ENCODE measurements around the gene UBE2R2.

The UBE2R2 gene

DNA sequence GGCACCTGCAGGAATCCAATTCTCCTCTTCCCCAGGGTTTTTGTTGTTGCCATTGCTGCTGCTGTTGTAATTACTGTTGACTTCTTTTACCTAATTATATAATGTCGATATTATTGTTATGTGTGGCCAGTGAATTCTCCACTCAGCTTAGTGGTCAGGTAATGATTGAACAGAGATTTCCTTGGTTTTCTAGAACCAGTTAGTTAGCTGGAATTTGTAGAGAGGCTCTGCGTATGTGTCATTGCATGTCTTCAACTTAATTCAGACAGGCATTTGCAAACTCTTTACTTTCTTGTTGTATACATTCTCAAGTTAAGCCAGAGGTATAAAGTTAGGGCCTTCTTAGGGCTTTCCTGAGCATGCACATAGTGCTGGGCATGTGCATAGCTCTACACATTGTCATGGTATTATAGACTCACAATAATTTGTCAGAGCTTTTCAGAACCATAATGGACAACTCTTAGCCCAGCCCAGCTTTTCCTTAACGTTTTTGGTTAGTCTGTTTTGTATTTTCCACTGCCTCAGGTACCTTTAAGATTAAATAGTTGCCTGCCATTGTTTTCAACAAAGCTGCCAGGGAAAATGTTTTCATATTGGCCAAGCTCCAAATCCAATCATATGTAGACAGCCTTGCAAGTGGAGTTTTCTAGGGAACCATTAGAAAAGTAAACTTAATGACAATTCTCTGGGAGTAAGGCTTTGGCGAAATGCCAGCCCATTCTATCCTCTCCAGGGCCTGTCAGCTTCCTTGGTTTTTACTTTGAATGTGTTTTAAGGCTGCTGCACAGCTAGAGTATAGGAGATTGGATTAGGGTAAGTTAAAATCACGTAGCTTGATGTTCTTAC is 68.1 kb downstream of the UBE2R2 start:
- no peak for DNase-seq (ENCODE audit: low read depth in 2 of 2)

DNA sequence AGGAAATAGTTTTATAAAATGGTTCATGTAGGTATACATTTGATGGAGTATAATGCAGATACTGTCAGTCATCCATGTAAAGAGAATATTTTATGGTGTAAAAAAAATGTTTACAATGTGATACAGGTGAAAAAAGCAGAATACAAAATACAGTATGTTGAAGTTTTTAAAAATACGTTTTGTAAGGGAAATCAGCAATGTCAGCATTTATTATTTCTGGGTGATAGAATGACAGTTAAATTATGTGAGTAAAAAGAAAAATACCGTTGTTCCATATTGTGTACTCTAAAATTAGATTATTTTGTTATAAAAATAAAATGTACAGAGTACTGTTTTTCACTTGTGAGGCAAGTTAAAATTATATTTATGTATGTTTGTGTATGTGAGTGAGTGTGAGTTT is 69.0 kb downstream of the UBE2R2 start:
- DNase-seq (ENCODE audit: low read depth in 2 of 2): no peak

DNA sequence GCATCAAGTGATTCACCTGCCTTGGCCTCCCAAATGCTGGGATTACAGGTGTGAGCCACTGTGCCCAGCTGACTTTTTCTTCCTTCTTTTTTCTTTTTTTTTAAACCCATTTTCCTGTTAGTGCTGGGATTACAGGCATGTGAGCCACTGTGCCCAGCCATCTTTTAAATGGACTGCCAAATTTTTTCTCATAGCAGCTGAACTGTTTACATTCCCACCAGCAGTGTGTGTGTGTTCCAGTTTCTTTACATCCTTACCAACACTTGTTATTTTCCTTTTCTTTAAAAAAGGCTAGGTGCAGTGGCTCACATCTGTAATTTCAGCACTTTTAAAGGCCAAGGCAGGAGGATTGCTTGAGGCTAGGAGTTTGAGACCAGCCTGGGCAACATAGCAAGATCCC is 76.9 kb downstream of the UBE2R2 start:
- DNase-seq (ENCODE audit: low read depth in 2 of 2): no peak

DNA sequence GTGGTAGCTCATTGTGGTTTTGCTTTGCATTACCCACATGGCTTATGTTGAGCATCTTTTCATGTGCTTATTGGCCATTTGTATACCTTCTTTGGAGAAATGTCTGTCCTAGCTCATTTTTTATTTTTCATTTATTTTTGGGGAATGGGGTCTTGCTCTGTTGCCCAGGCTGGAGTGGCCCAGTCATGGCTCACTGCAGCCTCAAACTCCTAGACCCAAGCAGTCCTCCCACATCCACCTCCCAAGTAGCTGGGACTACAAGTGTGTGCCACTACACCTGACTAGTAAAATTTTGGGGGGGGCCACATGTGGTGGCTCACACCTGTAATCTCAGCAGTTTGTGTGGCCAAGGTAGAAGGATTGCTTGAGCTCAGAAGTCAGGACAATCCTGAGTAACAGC is 77.4 kb downstream of the UBE2R2 start:
- no peak for DNase-seq (ENCODE audit: low read depth in 2 of 2)

DNA sequence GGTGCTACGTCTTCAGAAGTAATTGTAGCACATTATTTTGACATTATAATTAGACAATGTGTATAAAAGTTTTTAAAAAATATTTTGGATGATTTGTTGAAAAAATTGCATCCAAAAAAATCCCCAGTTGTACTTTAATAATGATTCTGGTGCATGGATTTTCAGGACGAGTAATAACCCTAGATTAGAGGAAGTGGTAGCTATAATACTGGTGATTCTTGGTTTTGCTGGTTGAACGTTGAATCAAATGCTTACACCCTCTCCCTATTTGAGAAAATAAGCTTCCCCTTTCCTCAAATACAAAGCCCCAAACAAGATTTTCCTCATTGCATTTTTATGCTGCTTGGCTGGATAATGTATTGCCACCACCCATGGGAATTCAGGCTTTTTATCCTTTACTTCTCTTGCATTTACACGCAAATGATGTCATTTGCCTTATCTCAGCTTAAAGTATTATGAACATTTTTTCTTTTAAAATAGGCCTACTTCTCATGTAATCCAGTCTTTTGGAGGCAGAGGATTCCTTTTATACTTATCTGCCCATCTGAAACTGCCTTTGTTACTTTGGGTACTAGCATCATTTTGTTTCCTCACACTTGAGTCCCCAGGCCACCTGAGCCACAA is 86.3 kb downstream of the UBE2R2 start:
- no peak for DNase-seq (ENCODE audit: low read depth in 2 of 2)

DNA sequence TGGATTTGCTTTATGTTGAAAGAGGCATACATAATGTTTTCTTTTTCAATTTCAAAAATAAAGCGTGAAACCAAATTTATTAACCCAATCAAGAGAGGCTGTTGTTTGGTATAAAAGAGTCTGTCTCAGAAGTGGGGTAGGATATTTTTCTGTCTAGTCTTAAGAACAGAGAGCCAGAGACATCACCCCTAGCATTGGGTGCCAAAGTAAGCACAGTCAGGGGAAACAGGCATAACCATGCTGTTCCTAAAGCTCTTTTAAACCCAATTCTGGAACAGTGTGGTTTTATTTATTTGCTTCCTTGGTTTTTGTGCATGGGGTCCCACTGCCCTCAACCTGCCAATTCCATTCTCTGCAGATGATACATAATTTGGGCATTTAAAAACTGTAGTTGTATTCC is 88.2 kb downstream of the UBE2R2 start:
- DNase-seq (ENCODE audit: low read depth in 2 of 2): no peak

DNA sequence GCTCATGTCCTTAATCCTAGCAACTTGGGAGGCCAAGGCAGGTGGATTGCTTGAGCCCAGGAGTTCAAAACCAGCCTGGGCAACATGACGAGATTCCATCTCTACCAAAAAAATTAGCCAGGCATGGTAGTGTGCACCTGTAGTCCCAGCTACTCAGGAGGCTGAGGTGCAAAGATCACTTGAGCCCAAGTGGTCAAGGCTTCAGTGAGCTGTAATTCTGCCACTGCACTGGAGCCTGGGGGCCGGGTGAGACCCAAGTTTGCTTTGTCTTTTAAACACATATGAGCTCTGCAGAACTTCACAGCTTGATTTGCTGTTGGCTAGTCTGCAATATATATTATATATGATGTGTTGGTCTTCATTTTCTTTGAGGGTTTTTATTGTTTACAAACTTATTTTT is 89.8 kb downstream of the UBE2R2 start:
- DNase-seq (ENCODE audit: low read depth in 2 of 2): no peak

DNA sequence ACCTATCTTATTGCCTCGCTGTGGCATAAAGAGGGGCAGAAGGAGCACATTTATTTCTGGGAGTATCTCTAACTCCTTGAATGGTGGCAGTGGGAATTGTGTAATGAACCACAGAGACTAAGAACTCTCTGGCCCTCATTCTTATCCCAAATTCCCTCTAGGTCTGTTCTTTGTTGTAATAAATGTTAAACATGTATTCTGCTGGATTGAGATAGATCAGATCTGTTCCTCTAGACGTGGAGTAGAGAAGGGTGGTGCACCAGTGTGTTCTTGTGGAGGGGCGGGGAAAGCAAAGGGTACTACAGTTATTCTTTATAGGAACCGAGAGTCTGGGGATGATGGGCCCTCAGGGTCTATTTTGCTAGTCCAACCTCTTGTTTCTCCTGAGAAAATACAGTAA is 90.4 kb downstream of the UBE2R2 start:
- DNase-seq (ENCODE audit: low read depth in 2 of 2): no peak

DNA sequence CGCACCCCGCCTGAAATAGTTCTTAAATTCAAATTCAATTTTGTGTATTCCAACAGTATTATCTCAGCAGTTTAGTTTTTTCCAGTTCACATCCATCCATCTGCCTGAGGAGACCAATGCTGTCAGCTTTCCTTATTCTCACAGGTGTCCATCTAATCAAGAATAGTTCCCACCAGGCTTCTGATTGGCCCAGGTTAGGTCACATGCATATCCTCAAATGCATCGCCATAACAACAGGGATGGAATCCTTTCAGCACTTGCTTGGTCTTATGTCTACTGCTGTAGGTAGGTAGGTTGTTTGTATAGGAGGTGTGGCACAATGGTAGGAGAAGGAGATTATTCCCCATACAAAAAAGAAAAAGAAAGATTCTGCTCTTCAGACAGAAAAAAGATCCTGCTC is 91.2 kb downstream of the UBE2R2 start:
- no peak for DNase-seq (ENCODE audit: low read depth in 2 of 2)

DNA sequence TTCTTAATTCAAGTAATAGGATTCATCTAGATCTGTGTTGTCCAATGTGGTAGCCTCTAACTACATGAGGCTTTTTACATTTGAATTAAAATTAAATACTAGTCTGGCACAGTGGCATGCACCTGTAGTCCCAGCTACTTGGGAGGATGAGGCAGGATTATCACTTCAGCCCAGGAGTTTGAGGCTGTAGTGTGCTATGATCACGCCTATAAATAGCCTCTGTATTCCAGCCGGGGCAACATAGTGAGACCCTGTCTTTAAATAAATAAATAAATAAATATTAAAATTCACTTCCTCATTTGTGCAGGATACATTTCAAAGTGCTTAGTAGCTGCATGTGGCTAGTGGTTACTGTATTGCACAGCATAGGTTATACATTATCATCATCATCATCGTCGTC is 91.8 kb downstream of the UBE2R2 start:
- DNase-seq (ENCODE audit: low read depth in 2 of 2): no peak

DNA sequence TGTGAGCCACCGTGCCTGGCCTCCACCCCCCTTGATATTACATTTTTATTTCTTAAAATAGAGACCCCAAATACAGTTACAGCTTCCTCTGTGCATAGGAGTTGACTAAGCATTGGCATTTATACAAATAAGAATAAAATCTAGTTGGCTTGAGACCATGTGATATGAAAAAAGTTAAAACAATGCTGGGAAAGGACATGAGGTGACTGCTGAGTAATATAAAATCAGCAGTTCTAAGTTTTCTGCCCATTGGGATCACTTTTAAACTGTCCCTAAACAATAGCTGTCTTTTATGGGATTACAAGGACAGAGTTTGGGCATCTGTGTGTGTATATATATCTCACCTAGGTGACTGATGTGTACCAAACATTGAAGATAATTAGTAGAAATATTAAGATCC is 96.6 kb downstream of the UBE2R2 start:
- no peak for DNase-seq (ENCODE audit: low read depth in 2 of 2)

DNA sequence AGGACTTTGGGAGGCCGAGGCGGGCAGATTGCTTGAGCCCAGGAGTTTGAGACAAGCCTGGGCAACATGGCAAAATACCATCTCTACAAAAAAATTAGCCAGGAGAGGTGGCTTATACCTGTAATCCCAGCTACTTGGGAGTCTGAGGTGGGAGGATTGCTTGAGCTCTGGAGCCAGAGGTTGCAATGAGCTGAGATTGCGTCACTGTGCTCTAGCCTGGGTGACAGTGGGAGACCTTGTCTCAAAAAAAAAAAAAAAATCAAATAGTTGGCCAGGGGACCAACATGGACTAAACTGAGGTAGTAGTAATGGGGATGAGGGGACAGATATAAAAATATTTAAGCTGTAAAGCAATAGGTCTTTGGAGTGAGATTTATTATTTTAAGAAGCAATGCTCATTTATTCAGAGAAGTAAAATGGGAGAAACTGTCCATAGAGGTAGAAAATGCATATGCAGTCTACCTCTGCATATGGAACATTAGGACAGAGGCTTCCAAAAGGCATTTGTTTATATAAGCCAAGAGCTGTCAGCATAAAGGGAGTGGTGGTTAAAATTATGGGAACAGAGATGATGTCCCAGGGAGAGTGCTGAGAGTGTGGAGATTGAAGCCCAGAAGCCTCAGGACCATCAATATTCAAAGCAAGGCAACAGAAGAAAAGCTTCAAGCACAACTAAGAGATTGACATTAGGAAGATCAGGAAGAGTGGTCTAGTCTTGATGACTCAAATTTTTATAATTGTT is 98.1 kb downstream of the UBE2R2 start:
- DNase-seq (ENCODE audit: low read depth in 2 of 2): no peak

DNA sequence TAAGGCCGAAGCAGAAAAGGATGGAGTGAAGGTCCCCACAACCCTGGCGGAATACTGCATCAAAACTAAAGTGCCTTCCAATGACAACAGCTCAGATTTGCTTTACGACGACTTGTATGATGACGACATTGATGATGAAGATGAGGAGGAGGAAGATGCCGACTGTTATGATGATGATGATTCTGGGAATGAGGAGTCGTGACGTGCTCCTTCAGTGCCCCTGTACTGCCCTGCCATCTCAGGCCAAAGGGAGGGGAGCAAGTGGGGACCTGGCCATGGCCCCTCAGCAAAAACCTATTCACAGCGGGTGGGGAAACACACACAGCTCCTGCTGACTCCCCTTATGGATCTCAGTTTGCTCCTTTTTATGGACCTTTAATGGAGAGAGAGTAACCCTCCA is 100.1 kb downstream of the UBE2R2 start:
- no peak for DNase-seq (ENCODE audit: low read depth in 2 of 2)

DNA sequence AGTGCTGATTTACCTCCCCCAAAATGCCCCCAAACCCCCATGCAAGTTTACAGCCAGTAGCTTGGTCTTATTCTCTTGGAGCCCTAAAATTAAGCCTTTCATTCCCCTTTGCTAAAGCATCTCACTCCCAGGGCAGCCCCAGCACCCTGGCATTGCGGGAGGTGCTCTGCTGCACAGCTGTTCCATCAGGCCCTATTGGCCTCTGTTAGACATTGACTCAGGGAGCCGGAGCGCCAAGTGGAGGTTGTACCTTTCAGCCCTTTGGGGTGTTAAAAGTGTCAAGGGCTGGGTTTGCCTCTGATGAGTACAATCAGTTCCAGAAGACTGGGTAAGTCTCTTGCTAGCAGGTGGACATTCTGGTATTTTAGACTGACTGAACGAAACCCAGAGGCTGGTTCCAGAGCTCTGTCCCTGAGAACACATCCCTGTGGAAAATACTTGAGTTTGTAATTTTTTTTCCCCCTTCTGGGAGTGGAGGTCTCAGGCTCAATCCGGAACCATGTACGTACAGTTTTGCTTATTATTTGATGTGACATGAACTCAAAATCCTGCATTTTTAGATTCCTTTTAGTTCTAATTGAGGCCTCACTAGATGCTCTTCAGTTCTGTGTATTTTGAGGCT is 102.4 kb downstream of the UBE2R2 start:
- no peak for DNase-seq (ENCODE audit: low read depth in 2 of 2)

DNA sequence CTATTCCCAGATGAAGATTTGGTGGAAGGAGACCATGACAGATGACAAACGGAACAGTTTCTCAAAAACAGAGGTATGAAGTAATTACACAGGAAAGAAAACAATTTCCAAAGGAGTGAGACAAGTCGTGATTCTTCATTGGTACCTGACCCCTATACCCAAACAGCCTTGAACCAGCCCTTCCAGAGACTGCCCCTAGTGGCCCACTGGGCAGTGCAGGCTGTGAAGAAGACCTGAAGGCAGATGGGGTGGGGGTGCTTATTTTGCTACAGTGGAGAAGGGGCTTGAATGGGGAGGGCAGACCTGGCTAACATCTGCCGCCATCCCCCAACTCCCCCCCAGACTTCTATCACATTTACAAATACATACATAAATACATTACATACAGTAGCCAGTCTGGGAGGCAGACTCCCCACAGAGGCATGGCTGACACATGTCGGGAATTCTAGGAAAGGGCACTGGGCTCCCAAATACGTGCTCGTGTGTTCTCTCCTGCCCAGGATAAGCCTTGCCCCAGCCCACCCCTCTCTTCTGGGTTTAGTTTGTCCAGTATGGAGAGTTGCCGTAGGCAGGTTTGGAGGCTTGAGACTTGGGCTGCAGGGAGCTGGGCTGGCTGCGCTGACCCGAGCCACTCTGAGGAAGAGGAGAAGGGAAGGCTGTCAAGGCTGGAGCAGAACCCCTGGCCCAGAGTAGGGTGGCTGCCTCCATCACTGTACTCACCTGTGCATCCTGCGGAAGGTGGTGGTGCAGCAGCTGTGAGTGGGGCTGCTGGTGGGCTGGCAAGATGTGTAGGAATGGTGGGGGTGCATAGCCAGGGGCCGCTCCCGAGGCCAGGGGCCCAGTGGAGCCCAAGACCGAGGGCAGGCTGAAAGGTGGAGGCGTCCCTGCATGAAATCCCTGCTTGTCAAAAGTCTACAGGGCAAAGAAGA is 105.3 kb downstream of the UBE2R2 start:
- DNase-seq (ENCODE audit: low read depth in 2 of 2): no peak

DNA sequence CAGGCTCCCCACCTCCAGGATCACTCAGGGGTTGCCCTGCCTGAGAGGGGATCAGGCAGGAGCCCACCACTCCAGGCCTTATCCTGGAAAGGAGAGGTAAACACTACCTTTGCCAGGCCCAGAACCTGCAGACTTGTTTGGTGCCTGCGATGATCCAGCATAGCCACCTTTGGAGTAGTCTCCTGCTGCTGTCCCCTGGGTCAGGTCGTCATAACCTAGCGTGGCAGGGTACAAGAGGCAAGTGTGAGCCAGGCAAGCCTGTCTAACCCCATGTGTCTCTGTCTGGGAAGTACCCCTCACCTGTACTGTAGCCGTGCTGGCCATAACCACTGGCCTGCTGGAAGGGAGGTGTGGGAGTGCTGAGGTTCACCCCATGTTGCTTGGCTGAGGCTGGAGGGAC is 106.1 kb downstream of the UBE2R2 start:
- no peak for DNase-seq (ENCODE audit: low read depth in 2 of 2)

DNA sequence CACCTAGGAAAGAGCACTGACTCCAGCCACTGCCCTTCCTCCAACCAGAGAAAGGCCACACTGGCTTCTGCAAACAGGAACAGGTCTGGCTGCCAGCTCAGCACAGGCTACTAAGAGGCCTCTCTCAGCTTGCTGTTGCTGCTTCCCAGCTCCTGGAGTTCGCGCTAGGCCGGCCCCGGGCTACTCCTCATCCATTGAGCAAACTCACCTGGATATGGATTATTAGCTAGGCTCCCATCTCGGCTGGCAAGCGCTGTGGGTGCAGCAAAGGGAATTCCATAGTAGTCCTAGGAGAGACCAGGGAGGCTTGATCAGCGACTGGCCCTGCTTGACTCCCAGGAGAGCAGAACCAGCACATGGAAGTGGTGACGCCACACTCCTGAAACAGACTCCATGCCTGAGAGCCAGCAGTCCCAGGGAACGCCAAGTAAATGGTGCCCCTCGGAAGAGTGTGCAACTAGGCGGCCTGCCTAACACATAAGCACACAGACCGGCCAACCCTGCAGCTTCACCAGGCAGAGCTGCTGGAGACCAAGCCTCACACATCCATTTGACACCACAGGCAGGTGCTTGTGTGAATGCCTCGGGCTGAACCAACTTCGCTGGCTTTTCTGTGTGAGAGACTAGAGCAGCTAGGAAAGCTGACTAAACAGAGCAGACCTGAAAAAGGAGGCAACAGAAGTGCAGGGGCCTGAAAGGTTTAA is 107.2 kb downstream of the UBE2R2 start:
- no peak for DNase-seq (ENCODE audit: low read depth in 2 of 2)

DNA sequence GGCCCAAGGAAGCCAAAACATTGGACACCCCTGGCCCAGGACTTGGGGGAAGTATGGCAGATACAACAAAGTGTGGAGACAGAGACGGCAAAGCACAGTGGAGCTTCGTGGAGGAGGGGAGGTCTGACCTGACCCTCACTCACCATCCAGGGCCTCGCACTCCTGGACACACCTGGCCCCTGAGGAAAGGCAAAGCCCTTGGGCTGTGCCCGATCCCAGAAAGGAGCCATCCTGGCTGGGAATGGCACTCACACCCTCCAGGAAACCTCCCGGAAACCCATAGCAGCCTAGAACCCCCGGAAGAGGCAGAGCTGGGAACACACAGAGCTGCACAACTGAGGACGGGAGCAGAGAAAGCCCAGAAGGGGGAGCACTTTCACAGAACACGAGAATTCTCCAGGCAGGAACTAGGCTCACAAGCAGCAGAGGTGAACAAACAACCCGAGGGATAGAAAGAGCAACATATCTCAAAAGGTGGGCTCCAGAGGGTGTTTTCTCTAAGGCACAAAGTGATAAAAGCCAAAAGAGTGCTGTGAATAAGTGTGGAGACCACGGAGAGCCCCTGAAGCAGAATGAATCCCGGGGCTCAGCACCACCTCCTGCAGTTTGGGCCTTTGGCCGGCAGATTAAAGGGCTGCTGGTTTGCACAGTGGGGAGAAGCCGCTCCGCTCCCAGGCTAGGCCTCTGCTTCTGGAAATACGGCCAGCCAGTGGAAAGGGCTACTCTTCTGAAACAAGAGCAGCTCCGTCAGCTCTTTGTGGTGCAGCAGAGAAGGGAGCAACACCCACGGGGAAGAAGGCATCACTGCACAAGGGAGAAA is 108.2 kb downstream of the UBE2R2 start:
- no peak for DNase-seq (ENCODE audit: low read depth in 2 of 2)

DNA sequence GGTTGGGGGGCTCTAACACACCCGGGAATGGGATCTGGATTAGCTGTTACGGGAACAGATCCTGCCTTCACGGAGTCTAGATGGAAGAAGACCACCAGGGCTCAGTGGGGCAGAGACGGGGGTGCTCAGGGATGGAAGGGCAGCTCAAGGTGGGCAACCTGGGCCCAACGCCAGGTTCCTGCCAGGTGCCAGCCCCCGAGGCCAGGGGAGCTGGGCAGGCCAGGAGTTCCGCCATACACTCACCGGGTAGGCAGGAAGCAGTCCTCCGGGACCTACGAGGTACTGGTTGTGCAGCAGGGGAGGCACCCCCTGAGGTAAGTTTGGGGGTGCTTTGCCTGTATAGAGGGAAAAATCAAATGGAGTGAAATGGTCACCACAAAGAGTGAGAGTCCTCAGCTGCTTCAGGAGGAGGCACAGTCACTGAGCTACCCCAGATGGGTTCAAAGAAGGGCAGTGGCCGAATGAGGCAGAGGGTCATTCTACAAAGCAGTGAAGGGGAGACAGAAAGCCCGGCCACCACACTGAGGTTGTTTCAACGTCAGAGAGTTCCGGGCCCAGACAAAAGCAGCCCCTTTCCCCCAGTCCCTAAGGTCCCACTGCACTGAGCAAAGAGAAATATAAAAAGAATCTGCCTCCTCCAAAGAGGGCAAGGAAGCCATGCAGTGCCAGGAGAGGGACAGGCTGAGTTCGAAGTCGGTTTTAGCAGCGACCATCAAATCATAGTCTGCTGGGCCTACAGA is 110.0 kb downstream of the UBE2R2 start:
- no peak for DNase-seq (ENCODE audit: low read depth in 2 of 2)

All from stimulated activated CD8-positive, alpha-beta memory T cell treated with anti-CD3 and anti-CD28 coated beads, Interleukin-7, amount 100 ng/mL, for 1 hour (primary cell).